HepG2 (cell line): ENCODE results near the gene CAB39. TPM values are rescaled to one million over a fixed set of nuclear protein-coding genes. Genes with fewer than 3 reads are reported as not detected.

Experiments
- AGO2 ChIP-seq: fragments of 200-400 bp; formaldehyde crosslinking; optimal IDR thresholded peaks from 2 replicates; pipeline ENCODE3; 2017; ENCODE audit warnings: mild to moderate bottlenecking, low read depth, low read length, moderate library complexity
- BRD4 ChIP-seq: sonication (generic); formaldehyde crosslinking; IDR thresholded peaks from 2 replicates; pipeline ENCODE4 v1.4.0; 2020; ENCODE audit warnings: missing genetic modification reagents
- CAMTA2 ChIP-seq: sonication (generic); formaldehyde crosslinking; IDR thresholded peaks from 2 replicates; pipeline ENCODE4 v1.4.0; 2020; ENCODE audit warnings: mild to moderate bottlenecking, missing genetic modification reagents, borderline replicate concordance
- EZH2 ChIP-seq: conservative IDR thresholded peaks from 2 replicates; pipeline ENCODE4 v1.6.1; 2012; ENCODE audit warnings: mild to moderate bottlenecking, low read depth, low read length, moderate library complexity
- GPN1 ChIP-seq: sonication (generic); formaldehyde crosslinking; IDR thresholded peaks from 2 replicates; pipeline ENCODE4 v1.5.1; 2020; ENCODE audit warnings: missing genetic modification reagents, borderline replicate concordance
- GTF3A ChIP-seq: sonication (generic); formaldehyde crosslinking; conservative IDR thresholded peaks from 2 replicates; pipeline ENCODE4 v1.4.0; 2020; ENCODE audit warnings: mild to moderate bottlenecking, missing genetic modification reagents
- HHEX ChIP-seq: IDR thresholded peaks from 2 replicates; pipeline ENCODE4 v1.6.1; 2016; ENCODE audit warnings: control low read depth
- NFIC ChIP-seq: IDR thresholded peaks from 2 replicates; pipeline ENCODE4 v1.6.1; 2012; ENCODE audit warnings: mild to moderate bottlenecking, low read length, inconsistent platforms
- REXO4 ChIP-seq: sonication (generic); formaldehyde crosslinking; IDR thresholded peaks from 2 replicates; pipeline ENCODE4 v1.8.0; 2022; ENCODE audit warnings: missing genetic modification reagents, mild to moderate bottlenecking, borderline replicate concordance
- SALL2 ChIP-seq: sonication (generic); formaldehyde crosslinking; IDR thresholded peaks from 2 replicates; pipeline ENCODE4 v1.8.1; 2023; ENCODE audit warnings: mild to moderate bottlenecking, missing genetic modification reagents, inconsistent platforms
- SRF ChIP-seq: IDR thresholded peaks from 2 replicates; pipeline ENCODE4 v1.6.1; 2011; ENCODE audit warnings: mild to moderate bottlenecking, low read depth, low read length, moderate library complexity
- ZBTB42 ChIP-seq: sonication (generic); formaldehyde crosslinking; IDR thresholded peaks from 2 replicates; pipeline ENCODE4 v1.5.0; 2020; ENCODE audit warnings: mild to moderate bottlenecking, missing genetic modification reagents
- ZNF501 ChIP-seq: sonication (generic); formaldehyde crosslinking; IDR thresholded peaks from 2 replicates; pipeline ENCODE4 v1.5.1; 2020; ENCODE audit warnings: mild to moderate bottlenecking, moderate library complexity, missing genetic modification reagents
- ZSCAN25 ChIP-seq: sonication (generic); formaldehyde crosslinking; IDR thresholded peaks from 2 replicates; pipeline ENCODE4 v1.8.0; 2022; ENCODE audit warnings: mild to moderate bottlenecking, missing genetic modification reagents
- polyA plus RNA-seq, 8 experiments: library from polyadenylated mRNA; depleted of rRNA in 3 of 8; stranded (reverse) in 7 of 8; unstranded in 1 of 8; fragments of >200 nt; fragmentation: Illumina TruSeq in 4 of 8; extraction: Trizol in 4 of 8; gene quantifications; 2 replicates each; pipeline versions ENCODE4 v1.2.1 to v1.2.3, GENCODE V29; 2011 to 2016; ENCODE audit warnings: low read depth in 4 of 8, missing spikeins in 1 of 8, mixed read lengths in 1 of 8; ENCODE audit not compliant: insufficient read depth in 1 of 8
- total RNA-seq, 5 experiments: library from RNA; depleted of rRNA; stranded (reverse); fragments of >200 nt; fragmentation: Illumina TruSeq; extraction: Trizol; gene quantifications; 2 replicates each; pipeline ENCODE4 v1.2.3, GENCODE V29; 2016; ENCODE audit warnings: low read depth in 1 of 5
- TF ChIP-seq, protein P1 (sequence below): sonication (generic); formaldehyde crosslinking; IDR thresholded peaks from 2 replicates; pipeline ENCODE4 v1.4.0; 2020; ENCODE audit warnings: missing genetic modification reagents, borderline replicate concordance
- TF ChIP-seq, protein P2 (sequence below): sonication (generic); formaldehyde crosslinking; IDR thresholded peaks from 2 replicates; pipeline ENCODE4 v1.8.1; 2023; ENCODE audit warnings: mild to moderate bottlenecking, missing genetic modification reagents, borderline replicate concordance
- TF ChIP-seq, protein P3 (sequence below): sonication (generic); formaldehyde crosslinking; IDR thresholded peaks from 2 replicates; pipeline ENCODE4 v1.4.0; 2020; ENCODE audit warnings: missing genetic modification reagents
- TF ChIP-seq, protein P4 (sequence below): sonication (generic); IDR thresholded peaks from 2 replicates; pipeline ENCODE4 v1.6.1; 2016; ENCODE audit warnings: low read depth, borderline replicate concordance
- TF ChIP-seq, protein P5 (sequence below): sonication (generic); formaldehyde crosslinking; IDR thresholded peaks from 2 replicates; pipeline ENCODE4 v1.4.0; 2020; ENCODE audit warnings: mild to moderate bottlenecking, missing genetic modification reagents
- TF ChIP-seq, protein P6 (sequence below): sonication (generic); formaldehyde crosslinking; IDR thresholded peaks from 2 replicates; pipeline ENCODE4 v1.8.1; 2023; ENCODE audit warnings: mild to moderate bottlenecking, moderate library complexity, missing genetic modification reagents
- TF ChIP-seq, protein P7 (sequence below): sonication (generic); formaldehyde crosslinking; IDR thresholded peaks from 2 replicates; pipeline ENCODE4 v1.9.0; 2021; ENCODE audit warnings: missing genetic modification reagents, borderline replicate concordance

Gene CAB39
- total and polyA plus RNA-seq, 2 of the 13 experiments (the other 11 are each of a cell fraction or from before 2014, with no cell fraction given) = 19.3 to 45.3 TPM

DNA sequence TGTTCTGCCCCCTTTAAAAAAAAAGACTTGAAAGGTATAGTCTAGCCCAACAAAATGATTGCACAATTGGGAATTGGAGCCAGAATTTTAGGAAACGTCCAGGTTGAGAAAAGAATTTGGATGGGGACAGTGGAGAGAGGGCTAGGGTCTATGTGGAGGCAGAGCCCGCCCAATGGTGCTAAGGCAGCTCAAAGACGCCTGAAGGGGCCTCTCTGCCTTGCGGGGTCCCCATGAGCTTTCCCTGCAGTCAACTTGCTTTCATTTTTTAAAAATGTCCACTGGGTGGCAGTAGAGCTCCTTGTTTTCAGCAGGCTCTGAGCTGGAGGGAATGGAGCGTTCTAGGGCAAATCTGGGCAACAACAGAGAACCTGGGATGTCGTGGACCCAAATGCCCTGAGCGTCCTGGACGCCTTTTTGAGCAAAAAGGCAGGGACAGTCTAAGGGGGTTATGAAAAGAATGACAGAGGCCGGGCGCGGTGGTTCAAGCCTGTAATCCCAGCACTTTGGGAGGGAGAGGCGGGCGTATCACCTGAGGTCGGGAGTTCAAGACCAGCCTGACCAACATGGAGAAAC, 111.8 kb downstream of the CAB39 start (continued):
- TF ChIP-seq, protein P1, sequence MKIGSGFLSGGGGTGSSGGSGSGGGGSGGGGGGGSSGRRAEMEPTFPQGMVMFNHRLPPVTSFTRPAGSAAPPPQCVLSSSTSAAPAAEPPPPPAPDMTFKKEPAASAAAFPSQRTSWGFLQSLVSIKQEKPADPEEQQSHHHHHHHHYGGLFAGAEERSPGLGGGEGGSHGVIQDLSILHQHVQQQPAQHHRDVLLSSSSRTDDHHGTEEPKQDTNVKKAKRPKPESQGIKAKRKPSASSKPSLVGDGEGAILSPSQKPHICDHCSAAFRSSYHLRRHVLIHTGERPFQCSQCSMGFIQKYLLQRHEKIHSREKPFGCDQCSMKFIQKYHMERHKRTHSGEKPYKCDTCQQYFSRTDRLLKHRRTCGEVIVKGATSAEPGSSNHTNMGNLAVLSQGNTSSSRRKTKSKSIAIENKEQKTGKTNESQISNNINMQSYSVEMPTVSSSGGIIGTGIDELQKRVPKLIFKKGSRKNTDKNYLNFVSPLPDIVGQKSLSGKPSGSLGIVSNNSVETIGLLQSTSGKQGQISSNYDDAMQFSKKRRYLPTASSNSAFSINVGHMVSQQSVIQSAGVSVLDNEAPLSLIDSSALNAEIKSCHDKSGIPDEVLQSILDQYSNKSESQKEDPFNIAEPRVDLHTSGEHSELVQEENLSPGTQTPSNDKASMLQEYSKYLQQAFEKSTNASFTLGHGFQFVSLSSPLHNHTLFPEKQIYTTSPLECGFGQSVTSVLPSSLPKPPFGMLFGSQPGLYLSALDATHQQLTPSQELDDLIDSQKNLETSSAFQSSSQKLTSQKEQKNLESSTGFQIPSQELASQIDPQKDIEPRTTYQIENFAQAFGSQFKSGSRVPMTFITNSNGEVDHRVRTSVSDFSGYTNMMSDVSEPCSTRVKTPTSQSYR = no peak
- TF ChIP-seq ZSCAN25 (CRISPR knock-in tag) (no peak), HHEX (CRISPR knock-in tag) (no peak), GTF3A (no peak), CAMTA2 (CRISPR knock-in tag) (no peak), ZNF501 (peak; percentile 54), ZBTB42 (CRISPR knock-in tag) (no peak), SRF (no peak), NFIC (no peak), EZH2 (no peak), REXO4 (CRISPR knock-in tag) (no peak), SALL2 (CRISPR knock-in tag) (no peak), GPN1 (no peak), BRD4 (CRISPR knock-in tag) (no peak), AGO2 (no peak)
- TF ChIP-seq, protein P2, sequence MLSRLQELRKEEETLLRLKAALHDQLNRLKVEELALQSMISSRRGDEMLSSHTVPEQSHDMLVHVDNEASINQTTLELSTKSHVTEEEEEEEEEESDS (CRISPR knock-in tag) = no peak
- TF ChIP-seq, protein P3, sequence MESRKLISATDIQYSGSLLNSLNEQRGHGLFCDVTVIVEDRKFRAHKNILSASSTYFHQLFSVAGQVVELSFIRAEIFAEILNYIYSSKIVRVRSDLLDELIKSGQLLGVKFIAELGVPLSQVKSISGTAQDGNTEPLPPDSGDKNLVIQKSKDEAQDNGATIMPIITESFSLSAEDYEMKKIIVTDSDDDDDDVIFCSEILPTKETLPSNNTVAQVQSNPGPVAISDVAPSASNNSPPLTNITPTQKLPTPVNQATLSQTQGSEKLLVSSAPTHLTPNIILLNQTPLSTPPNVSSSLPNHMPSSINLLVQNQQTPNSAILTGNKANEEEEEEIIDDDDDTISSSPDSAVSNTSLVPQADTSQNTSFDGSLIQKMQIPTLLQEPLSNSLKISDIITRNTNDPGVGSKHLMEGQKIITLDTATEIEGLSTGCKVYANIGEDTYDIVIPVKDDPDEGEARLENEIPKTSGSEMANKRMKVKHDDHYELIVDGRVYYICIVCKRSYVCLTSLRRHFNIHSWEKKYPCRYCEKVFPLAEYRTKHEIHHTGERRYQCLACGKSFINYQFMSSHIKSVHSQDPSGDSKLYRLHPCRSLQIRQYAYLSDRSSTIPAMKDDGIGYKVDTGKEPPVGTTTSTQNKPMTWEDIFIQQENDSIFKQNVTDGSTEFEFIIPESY (CRISPR knock-in tag) = no peak
- TF ChIP-seq, protein P4, sequence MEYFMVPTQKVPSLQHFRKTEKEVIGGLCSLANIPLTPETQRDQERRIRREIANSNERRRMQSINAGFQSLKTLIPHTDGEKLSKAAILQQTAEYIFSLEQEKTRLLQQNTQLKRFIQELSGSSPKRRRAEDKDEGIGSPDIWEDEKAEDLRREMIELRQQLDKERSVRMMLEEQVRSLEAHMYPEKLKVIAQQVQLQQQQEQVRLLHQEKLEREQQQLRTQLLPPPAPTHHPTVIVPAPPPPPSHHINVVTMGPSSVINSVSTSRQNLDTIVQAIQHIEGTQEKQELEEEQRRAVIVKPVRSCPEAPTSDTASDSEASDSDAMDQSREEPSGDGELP = no peak
- TF ChIP-seq, protein P5, sequence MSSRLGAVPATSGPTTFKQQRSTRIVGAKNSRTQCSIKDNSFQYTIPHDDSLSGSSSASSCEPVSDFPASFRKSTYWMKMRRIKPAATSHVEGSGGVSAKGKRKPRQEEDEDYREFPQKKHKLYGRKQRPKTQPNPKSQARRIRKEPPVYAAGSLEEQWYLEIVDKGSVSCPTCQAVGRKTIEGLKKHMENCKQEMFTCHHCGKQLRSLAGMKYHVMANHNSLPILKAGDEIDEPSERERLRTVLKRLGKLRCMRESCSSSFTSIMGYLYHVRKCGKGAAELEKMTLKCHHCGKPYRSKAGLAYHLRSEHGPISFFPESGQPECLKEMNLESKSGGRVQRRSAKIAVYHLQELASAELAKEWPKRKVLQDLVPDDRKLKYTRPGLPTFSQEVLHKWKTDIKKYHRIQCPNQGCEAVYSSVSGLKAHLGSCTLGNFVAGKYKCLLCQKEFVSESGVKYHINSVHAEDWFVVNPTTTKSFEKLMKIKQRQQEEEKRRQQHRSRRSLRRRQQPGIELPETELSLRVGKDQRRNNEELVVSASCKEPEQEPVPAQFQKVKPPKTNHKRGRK (CRISPR knock-in tag) = no peak
- TF ChIP-seq, protein P6, sequence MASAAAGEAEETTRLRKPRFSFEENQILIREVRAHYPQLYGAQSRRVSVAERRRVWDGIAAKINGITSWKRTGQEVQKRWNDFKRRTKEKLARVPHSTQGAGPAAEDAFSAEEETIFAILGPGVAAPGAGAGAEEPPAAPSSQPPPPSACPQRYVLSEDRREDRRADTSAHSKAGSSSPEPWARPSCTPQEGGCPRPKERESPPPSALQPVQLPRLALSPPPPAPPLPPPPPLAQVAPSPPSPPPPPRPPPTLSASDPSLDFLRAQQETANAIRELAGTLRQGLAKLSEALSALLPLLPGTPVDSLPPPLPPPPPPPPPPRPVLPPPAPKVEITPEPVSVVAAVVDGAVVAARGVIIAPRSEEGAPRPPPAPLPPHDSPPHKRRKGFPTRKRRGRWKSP (CRISPR knock-in tag) = no peak
- TF ChIP-seq, protein P7, sequence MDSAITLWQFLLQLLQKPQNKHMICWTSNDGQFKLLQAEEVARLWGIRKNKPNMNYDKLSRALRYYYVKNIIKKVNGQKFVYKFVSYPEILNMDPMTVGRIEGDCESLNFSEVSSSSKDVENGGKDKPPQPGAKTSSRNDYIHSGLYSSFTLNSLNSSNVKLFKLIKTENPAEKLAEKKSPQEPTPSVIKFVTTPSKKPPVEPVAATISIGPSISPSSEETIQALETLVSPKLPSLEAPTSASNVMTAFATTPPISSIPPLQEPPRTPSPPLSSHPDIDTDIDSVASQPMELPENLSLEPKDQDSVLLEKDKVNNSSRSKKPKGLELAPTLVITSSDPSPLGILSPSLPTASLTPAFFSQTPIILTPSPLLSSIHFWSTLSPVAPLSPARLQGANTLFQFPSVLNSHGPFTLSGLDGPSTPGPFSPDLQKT (CRISPR knock-in tag) = no peak
